Non-pigmented ciliary epithelial cell (primary cell): ENCODE measurements around the gene SGPL1.

ENCODE experiments used
- DNase-seq: peaks from one replicate; pipeline ENCODE4 v3.0.0-alpha.2; 2010; ENCODE audit warnings: low read depth

SGPL1 gene

GRCh38 chr10:70921285-70921684, 105.5 kb downstream of the SGPL1 start:
- DNase-seq = no peak

- DNase-seq = no peak
These were observed 107.9 kb downstream of the SGPL1 start for GRCh38 chr10:70923696-70924095.

GRCh38 chr10:70925377-70926225, 109.9 kb downstream of the SGPL1 start:
- DNase-seq = no peak

- DNase-seq = no peak
These were observed 110.7 kb downstream of the SGPL1 start for GRCh38 chr10:70926226-70927000.

- DNase-seq = peak; percentile 27
These were observed 111.6 kb downstream of the SGPL1 start for GRCh38 chr10:70927189-70927943.

- no peak for DNase-seq
These were observed 112.4 kb downstream of the SGPL1 start for GRCh38 chr10:70928140-70928539.

GRCh38 chr10:70930263-70931000, 114.7 kb downstream of the SGPL1 start:
- DNase-seq = no peak
